Upper lobe of left lung (tissue), 6 donors: Measurements from ENCODE around the gene NRDE2. TPM values are rescaled to one million over a fixed set of nuclear protein-coding genes. Genes with fewer than 3 reads are reported as not detected.

Experiments used
- ATAC-seq, 2 donors: fragments of 200-7000 bp; cut with Tn5 transposase; one replicate each; pipeline ENCODE4 v1.9.1; 2022; ENCODE audit warnings: mild to moderate bottlenecking in 2 of 2, moderate library complexity in 2 of 2; ENCODE audit not compliant: low FRiP score in 2 of 2
- DNase-seq, 2 donors: peaks; one replicate each; pipeline ENCODE4 v3.0.0-alpha.2; 2019 to 2020
- H3K27ac ChIP-seq, 4 donors: fragments of 200-600 bp; sonication (generic); one replicate each; pipeline ENCODE4 v1.5.1; 2016 to 2019
- H3K27me3 ChIP-seq, 4 donors: fragments of 200-600 bp; sonication (generic); one replicate each; pipeline ENCODE4 v1.5.1; 2017 to 2019
- H3K36me3 ChIP-seq, 4 donors: fragments of 200-600 bp; sonication (generic); one replicate each; pipeline ENCODE4 v1.5.1; 2016 to 2019
- H3K4me1 ChIP-seq, 4 donors: fragments of 200-600 bp; sonication (generic); one replicate each; pipeline ENCODE4 v1.5.1; 2018 to 2019
- H3K4me3 ChIP-seq, 4 donors: fragments of 200-600 bp; sonication (generic); one replicate each; pipeline ENCODE4 v1.5.1; 2017 to 2019; ENCODE audit warnings: mild to moderate bottlenecking in 2 of 4, moderate library complexity in 1 of 4
- H3K9me3 ChIP-seq, 4 donors: fragments of 200-600 bp; sonication (generic); one replicate each; pipeline ENCODE4 v1.5.1; 2018 to 2019
- EP300 ChIP-seq, 4 donors: sonication (generic); formaldehyde crosslinking; IDR thresholded peaks; one replicate each; pipeline ENCODE4 v1.5.1; 2017; ENCODE audit warnings: antibody characterized with exemption in 4 of 4, control low read depth in 2 of 4
- POLR2A ChIP-seq, 4 donors: fragments of 450-650 bp; IDR thresholded peaks; one replicate each; pipeline ENCODE4 v1.5.1; 2016 to 2017; ENCODE audit warnings: antibody characterized with exemption in 4 of 4, mild to moderate bottlenecking in 2 of 4
- POLR2AphosphoS5 ChIP-seq, 2 donors: sonication (generic); formaldehyde crosslinking; IDR thresholded peaks; one replicate each; pipeline ENCODE4 v1.5.1; 2017; ENCODE audit warnings: antibody characterized with exemption in 2 of 2
- WGBS, 2 donors: methylation state at CpG; one replicate each; pipeline ENCODE4 v1.1.5; 2017 to 2018; 5-methylcytosine and 5-hydroxymethylcytosine counted together
- total RNA-seq, 6 donors: library from RNA; depleted of rRNA in 4 of 6; stranded (reverse); fragments of >200 nt in 4 of 6; gene quantifications; one replicate each; pipeline versions ENCODE4 v1.1.0 to v1.2.1, GENCODE V29; 2016 to 2021
- TF ChIP-seq, protein P1 (sequence below), 6 experiments: fragments of 450-650 bp in 4 of 6; fragments of 200-600 bp in 2 of 6; sonication (generic) in 2 of 6; IDR thresholded peaks; one replicate each; pipeline ENCODE4 v1.5.1; 2016 to 2019; ENCODE audit warnings: antibody characterized with exemption in 6 of 6
- donor health status: DM: no; HTN: no; CAD: no; lungs with moderate emphysema.
- donor health status: DM: no; HTN: yes; CAD: no; lungs with severe emphysema.

The NRDE2 gene
- total RNA-seq, 6 donors from 2014 or later: 12.0 to 51.3 (median 20.3) TPM

DNA sequence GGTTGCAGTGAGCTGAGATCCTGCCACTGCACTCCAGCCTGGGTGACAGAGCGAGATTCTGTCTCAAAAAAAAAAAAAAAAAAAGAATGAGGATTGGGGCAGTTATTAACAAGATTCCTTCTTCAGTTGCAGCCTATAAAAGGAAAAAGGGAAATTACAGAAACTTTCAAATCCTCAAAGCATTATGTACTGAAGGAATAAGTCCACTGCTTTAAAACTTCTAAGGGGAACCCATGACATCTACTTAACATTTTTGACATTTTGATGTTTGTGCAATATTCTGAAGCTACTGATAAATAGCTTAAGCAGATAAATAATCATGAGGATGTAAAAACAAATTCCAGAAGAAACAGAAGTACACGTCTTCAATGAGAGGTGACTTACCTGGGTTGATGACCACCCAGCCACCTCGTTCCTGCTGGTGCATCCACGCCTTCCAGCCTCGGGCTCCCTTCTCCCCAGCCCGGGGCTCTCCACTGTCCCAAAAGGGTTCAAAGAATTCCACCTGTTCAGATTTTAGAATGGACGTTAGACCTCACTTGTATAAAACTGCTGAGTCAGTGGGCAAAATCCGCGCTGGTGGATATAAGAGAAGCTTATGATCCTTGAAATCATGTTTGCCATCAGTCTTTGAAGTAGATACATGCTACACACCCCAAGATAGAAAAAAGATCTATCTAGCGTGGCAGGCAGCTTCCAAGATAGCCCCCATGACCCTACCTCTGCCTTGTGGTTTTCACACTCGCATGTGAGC, 33.7 kb downstream of the NRDE2 start:
- DNase-seq: no peak
- no peak for ATAC-seq
- Histone ChIP-seq H3K4me1 (peaks cover 0 to 15% (median 0%) of the 10 kb centered on the region in 4 donors), H3K36me3 (peaks cover 4 to 47% (median 20%) of the 10 kb centered on the region in 4 donors), H3K27me3 (no peaks in the 10 kb centered on the region), H3K9me3 (no peaks in the 10 kb centered on the region), H3K27ac (no peak overlapping the region), H3K4me3 (no peak overlapping the region)
- TF ChIP-seq, protein P1, sequence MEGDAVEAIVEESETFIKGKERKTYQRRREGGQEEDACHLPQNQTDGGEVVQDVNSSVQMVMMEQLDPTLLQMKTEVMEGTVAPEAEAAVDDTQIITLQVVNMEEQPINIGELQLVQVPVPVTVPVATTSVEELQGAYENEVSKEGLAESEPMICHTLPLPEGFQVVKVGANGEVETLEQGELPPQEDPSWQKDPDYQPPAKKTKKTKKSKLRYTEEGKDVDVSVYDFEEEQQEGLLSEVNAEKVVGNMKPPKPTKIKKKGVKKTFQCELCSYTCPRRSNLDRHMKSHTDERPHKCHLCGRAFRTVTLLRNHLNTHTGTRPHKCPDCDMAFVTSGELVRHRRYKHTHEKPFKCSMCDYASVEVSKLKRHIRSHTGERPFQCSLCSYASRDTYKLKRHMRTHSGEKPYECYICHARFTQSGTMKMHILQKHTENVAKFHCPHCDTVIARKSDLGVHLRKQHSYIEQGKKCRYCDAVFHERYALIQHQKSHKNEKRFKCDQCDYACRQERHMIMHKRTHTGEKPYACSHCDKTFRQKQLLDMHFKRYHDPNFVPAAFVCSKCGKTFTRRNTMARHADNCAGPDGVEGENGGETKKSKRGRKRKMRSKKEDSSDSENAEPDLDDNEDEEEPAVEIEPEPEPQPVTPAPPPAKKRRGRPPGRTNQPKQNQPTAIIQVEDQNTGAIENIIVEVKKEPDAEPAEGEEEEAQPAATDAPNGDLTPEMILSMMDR (IDR thresholded peaks at IDR 0.05): no peak
- no peak for TF ChIP-seq POLR2A (IDR thresholded peaks at IDR 0.05)
- no peak for TF ChIP-seq EP300 (IDR thresholded peaks at IDR 0.05)
- 89 to 92% methylated on average over 11 of the region's 11 CpGs for WGBS, 2 donors

DNA sequence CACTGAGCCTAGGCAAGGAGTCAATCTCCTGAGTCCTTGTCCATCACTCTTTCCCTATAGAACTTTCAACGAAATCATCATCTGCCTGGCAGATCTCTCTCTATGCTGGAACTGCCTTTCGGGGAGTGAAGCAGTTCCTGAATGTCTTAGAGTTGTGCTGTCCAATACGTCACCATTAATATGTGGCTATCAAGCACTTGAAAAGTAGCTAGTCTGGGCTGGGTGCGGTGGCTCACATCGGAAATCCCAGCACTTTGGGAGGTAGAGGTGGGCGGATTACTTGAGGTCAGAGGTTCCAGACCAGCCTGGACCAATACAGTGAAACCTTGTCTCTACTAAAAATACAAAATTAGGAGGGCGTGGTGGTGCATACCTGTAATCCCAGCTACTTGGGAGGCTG, 35.1 kb downstream of the NRDE2 start:
- Histone ChIP-seq H3K27ac (peak overlapping the region in 3 of 4 donors; percentile 23 to 68 (median 60)), H3K27me3 (no peaks in the 10 kb centered on the region), H3K9me3 (no peaks in the 10 kb centered on the region), H3K4me1 (peaks cover 0 to 9% (median 0%) of the 10 kb centered on the region in 4 donors), H3K36me3 (peaks cover 4 to 55% (median 27%) of the 10 kb centered on the region in 4 donors), H3K4me3 (no peak overlapping the region)
- WGBS, 2 donors: 91 to 95% methylated on average over 7 of the region's 7 CpGs
- no peak for TF ChIP-seq POLR2AphosphoS5 (IDR thresholded peaks at IDR 0.05)
- no peak for TF ChIP-seq POLR2A (IDR thresholded peaks at IDR 0.05)
- TF ChIP-seq, protein P1 (IDR thresholded peaks at IDR 0.05): no peak
- no peak for TF ChIP-seq EP300 (IDR thresholded peaks at IDR 0.05)
- DNase-seq (no peak), ATAC-seq (no peak)

DNA sequence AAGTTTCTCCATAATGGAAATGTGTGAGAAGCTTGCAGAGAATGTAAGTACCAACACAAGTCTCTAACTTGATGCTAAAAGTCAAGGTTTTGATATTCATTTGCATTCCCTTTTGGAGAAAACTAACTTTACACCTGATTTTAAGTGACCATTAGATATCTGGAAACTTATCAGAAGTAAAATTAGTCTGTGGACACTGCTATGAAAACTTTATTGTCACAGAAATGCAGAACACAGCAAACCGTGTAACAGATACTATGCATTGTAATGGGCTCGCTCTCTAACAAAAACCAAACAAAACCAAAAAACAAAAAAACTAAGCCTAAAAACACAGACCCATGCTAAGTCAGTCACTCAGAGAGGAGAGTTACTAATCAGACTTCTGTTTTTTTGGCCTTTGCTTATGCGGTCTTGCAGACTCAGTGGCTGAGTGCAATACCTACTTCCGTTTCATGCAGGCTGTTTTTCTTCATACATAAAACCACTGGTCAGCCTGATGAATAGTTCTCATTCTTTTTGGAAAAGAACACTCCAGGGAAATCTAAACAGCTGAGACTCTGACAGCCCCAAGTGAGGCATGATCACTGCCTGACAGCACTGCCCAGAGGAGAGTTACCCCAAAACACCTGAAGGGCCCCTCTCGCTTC, 35.7 kb downstream of the NRDE2 start:
- H3K4me3 ChIP-seq: no peak overlapping the region
- H3K4me1 ChIP-seq: peaks cover 0 to 3% (median 0%) of the 10 kb centered on the region in 4 donors
- WGBS, 2 donors: 70 to 85% methylated on average over 5 of the region's 5 CpGs
- ATAC-seq: peak; percentile 58 to 64
- TF ChIP-seq EP300 (IDR thresholded peaks at IDR 0.05) (no peak), POLR2A (IDR thresholded peaks at IDR 0.05) (no peak), POLR2AphosphoS5 (IDR thresholded peaks at IDR 0.05) (peak in 1 of 2 donors; percentile 19)
- TF ChIP-seq, protein P1 (IDR thresholded peaks at IDR 0.05): no peak
- H3K27me3 ChIP-seq: no peaks in the 10 kb centered on the region
- H3K36me3 ChIP-seq: peaks cover 4 to 61% (median 30%) of the 10 kb centered on the region in 4 donors
- no peaks in the 10 kb centered on the region for H3K9me3 ChIP-seq
- H3K27ac ChIP-seq: peak overlapping the region; percentile 4 to 68 (median 42)
- peak in 1 of 2 donors; percentile 36 for DNase-seq

DNA sequence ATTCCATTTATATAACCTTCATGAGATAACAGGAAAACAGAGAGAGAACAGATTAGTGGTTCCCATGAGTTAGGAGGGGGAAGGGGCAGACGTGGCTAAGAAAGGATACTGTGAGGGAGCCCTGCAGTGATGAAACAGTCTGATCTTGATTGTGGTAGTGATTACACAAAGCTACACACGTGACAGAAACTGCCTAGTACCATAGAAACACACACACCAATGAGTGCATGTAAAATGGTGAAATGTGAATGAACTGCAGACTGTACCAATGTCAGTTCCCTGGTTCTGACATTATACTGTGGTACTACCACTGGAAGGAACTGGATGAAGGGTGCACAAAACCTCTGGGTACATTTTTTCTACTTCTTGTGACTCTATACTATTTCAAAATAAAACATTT, 36.9 kb downstream of the NRDE2 start:
- Histone ChIP-seq H3K36me3 (peaks cover 4 to 72% (median 33%) of the 10 kb centered on the region in 4 donors), H3K27ac (no peak overlapping the region), H3K27me3 (no peaks in the 10 kb centered on the region), H3K4me1 (no peaks in the 10 kb centered on the region), H3K4me3 (no peak overlapping the region), H3K9me3 (no peaks in the 10 kb centered on the region)
- 60 to 66% methylated on average over 2 of the region's 2 CpGs for WGBS, 2 donors
- no peak for DNase-seq
- TF ChIP-seq, protein P1 (IDR thresholded peaks at IDR 0.05): no peak
- peak in 1 of 2 donors; percentile 39 for TF ChIP-seq POLR2AphosphoS5 (IDR thresholded peaks at IDR 0.05)
- TF ChIP-seq POLR2A (IDR thresholded peaks at IDR 0.05): no peak
- TF ChIP-seq EP300 (IDR thresholded peaks at IDR 0.05): no peak
- ATAC-seq: peak; percentile 53 to 54
